Astrocyte (in vitro differentiated cells and primary cell): ENCODE data around the gene SCAMP5.

Experiments used
- CTCF ChIP-seq: IDR thresholded peaks from 2 replicates; pipeline ENCODE4 v1.5.1; 2011; ENCODE audit warnings: low read depth, mild to moderate bottlenecking, inconsistent platforms, low read length, moderate library complexity; ENCODE audit not compliant: insufficient read depth
- EZH2 ChIP-seq: IDR thresholded peaks from 2 replicates; pipeline ENCODE4 v1.6.1; 2012; ENCODE audit warnings: mild to moderate bottlenecking, low read length, inconsistent platforms; ENCODE audit not compliant: insufficient read depth

- TF ChIP-seq EZH2 (no peak), CTCF (no peak)
Observed at GRCh38 chr15:74967670-74968069, 27.7 kb upstream of the SCAMP5 start.
